T-helper 1 cell treated with Interleukin-12 subunit alpha and Interleukin-12 subunit beta and Interleukin-4 antibody, amounts not matched to agents 30 μg/mL and 1 μg/mL, for 36 hours (primary cell): Measurements from ENCODE around the gene FNDC3B.
A peak's percentile ranks its signal among the peaks of the same experiment; 100 is the strongest.

ENCODE experiments used
- H3K27ac Mint-ChIP-seq: one replicate; pipeline ENCODE4 v1.8.0; 2021; ENCODE audit warnings: mild to moderate bottlenecking, mixed read lengths
- H3K27me3 Mint-ChIP-seq: one replicate; pipeline ENCODE4 v1.8.0; 2021; ENCODE audit warnings: low read depth, mixed read lengths
- H3K36me3 Mint-ChIP-seq: one replicate; pipeline ENCODE4 v1.8.0; 2021; ENCODE audit warnings: low read depth, mixed read lengths
- H3K4me1 Mint-ChIP-seq: one replicate; pipeline ENCODE4 v1.8.0; 2021; ENCODE audit warnings: low read depth, mixed read lengths
- H3K4me3 Mint-ChIP-seq: one replicate; pipeline ENCODE4 v1.8.0; 2021; ENCODE audit warnings: mild to moderate bottlenecking, moderate library complexity, mixed read lengths
- H3K9me3 Mint-ChIP-seq: one replicate; pipeline ENCODE4 v1.8.0; 2021; ENCODE audit warnings: mixed read lengths

FNDC3B gene

DNA sequence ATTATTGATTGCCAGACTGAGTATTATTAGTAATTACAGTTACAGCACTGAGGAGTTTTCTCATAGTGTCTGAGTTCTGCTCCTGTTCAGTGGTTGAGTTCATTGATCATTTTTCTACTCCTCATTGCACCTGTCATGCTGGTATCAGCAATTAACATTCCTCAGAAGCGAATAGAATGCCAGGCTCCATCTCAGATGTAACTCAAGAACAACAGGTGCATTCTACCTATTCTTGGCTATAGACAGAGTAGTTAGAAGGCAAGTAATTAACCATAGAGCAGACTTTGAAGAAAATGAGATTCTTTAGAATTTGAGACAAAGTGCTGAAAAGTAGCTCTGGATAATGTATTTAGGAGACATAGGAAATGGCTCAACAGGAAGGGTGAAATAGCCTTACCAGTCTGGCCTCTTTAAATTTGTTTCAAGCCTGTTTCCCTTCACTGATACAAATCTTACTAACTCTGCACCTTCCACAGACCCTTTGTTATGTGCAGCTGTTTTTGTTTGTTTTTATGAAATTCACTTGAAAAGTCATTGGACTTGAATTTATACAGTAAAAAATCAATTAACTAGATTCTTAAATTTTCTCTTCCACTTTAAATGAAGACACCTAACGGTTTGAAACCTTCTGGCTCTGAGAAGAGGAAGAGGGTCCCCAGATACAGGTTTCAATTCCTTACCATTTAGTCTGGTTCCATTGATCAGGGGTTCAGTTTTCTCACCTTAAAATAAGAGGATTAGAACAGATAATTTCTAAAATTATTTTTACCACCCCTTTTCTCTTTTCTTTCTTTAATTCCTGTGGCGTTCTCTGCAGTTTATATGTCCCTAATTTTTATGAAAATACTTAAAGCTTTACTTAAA lies 109.6 kb downstream of the FNDC3B start:
- H3K4me1 Mint-ChIP-seq = peaks cover 46% of the 10 kb centered on the region
- no peak overlapping the region for H3K27ac Mint-ChIP-seq
- peaks cover 2% of the 10 kb centered on the region for H3K36me3 Mint-ChIP-seq
- H3K9me3 Mint-ChIP-seq = no peaks in the 10 kb centered on the region
- H3K27me3 Mint-ChIP-seq = no peaks in the 10 kb centered on the region
- H3K4me3 Mint-ChIP-seq = no peak overlapping the region

DNA sequence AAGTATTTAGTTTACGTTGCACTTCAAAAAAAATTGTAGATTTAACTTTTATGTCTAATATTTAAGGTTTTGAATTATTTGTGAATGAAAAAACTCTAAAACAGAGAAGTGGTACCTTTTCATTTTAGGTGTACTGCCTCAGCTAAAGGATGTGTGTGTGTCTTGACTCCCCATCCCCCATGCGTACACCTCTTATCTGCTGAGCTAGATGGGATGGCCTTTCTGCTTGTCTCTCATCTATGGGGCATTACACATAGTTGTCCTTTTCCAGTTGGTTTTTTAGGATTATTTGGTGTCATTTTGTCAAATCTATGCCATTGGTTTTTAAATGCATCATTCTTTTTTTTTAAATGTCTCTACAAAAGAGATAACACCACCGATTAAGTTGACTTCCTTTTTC lies 110.9 kb downstream of the FNDC3B start:
- H3K4me3 Mint-ChIP-seq = no peak overlapping the region
- H3K9me3 Mint-ChIP-seq = no peaks in the 10 kb centered on the region
- peaks cover 42% of the 10 kb centered on the region for H3K4me1 Mint-ChIP-seq
- no peaks in the 10 kb centered on the region for H3K27me3 Mint-ChIP-seq
- no peak overlapping the region for H3K27ac Mint-ChIP-seq
- H3K36me3 Mint-ChIP-seq = peaks cover 2% of the 10 kb centered on the region

DNA sequence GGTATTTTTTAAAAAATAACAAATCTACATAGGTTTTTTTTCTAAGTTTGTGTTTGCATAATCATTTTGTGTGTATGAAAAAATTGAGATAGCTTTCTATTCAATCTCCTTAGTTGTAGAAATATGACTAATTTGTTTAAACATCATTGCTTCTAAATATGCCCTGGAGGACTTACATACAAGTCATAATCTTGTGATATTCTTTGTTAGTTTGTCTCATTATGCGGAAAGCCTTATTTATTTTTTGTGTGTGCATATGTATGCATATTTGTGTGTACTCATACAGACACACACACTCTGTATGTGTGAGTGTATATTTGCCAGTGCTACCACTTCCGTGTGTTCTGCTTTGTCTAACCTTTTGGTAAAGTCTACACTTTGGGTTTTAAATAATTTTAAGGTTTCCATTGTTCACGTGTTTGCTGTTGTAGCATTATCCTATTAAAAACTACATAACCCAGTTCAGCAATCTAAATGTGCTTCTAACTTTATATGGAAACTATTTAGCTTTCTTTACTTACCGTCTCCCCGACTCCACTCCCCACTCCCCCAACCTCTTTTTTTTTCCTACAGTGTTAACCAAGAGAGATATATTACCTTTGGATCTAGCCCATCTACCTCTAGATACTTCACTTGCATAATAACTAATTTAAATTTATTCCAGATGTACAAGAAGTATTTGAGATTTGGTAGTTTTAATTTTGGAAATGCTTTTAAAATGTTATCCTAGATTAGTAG lies 111.7 kb downstream of the FNDC3B start:
- Mint-ChIP-seq H3K4me1 (peaks cover 42% of the 10 kb centered on the region), H3K36me3 (peaks cover 2% of the 10 kb centered on the region), H3K27ac (no peak overlapping the region), H3K27me3 (no peaks in the 10 kb centered on the region), H3K4me3 (no peak overlapping the region), H3K9me3 (no peaks in the 10 kb centered on the region)

DNA sequence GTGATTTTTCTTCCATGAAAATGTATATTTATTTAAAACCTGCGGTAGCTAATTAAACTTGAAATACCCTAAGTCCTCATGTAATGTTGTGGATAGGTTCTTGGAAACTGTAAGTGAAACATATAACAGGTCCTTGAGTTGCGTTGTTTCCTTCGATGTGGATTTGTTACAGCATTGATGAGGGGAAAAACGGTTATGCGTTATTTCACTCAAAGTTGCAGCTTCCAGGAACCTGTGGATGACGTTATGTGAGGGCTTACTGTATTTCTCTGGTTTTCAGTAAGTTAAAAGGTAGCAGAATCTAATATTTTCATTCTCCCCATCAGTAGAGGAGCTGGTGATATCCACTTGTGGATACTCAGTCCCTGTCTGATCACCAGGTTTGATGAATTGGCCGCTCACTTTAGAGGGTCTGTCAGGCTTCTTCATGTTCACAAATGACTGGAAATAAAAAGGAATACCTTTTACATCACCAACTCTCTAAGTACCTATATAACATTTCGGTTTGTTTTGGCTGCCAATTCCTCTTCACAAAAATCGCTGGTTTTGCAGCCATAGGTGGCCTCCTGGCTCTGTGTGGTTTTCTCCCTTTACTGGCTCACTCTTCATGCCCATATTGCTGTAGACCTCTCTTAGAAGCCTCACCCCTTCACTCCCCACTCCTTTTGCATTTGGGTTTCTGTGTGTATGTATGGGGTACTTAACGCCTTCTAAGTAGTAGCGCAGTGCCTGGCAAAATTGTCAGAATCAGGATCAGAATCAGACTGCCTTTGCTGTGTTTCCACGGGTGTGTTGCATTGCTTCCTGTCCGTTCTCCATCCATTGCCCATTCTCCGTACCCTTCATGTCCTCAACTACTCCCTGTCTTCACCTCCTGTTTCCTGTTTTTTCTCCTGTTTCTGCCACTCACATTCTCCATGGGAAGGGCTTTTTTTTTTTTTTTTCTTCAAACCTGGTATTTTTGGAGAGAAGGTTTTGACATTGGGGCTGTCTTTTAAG lies 112.6 kb downstream of the FNDC3B start:
- no peak overlapping the region for H3K27ac Mint-ChIP-seq

DNA sequence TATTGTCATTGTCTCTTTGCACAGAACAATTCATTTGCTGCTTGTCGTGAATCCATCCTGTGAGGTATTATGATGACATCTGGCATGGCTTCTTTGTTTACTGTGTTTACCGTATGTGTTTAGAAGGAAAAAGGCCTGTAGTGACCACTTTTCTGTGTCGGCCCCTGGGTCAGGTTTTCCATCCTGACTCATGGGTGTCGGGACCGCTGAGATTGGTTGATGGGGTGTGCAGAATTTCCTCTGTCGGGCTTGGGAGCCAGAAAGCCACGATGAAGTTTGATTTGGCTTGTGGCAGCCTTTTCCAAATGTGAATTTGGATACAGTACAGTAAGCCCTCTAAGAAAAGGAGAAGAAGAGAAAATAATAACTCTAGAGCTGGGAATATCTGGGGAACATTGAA lies 113.5 kb downstream of the FNDC3B start:
- Mint-ChIP-seq H3K4me1 (peaks cover 36% of the 10 kb centered on the region), H3K27ac (no peak overlapping the region), H3K36me3 (no peaks in the 10 kb centered on the region), H3K9me3 (no peaks in the 10 kb centered on the region), H3K4me3 (no peak overlapping the region), H3K27me3 (no peaks in the 10 kb centered on the region)

More for the DNA sequence above, 112.6 kb downstream of the FNDC3B start:
- Mint-ChIP-seq H3K36me3 (no peaks in the 10 kb centered on the region), H3K27me3 (no peaks in the 10 kb centered on the region), H3K4me3 (no peak overlapping the region), H3K4me1 (peaks cover 39% of the 10 kb centered on the region), H3K9me3 (no peaks in the 10 kb centered on the region)

DNA sequence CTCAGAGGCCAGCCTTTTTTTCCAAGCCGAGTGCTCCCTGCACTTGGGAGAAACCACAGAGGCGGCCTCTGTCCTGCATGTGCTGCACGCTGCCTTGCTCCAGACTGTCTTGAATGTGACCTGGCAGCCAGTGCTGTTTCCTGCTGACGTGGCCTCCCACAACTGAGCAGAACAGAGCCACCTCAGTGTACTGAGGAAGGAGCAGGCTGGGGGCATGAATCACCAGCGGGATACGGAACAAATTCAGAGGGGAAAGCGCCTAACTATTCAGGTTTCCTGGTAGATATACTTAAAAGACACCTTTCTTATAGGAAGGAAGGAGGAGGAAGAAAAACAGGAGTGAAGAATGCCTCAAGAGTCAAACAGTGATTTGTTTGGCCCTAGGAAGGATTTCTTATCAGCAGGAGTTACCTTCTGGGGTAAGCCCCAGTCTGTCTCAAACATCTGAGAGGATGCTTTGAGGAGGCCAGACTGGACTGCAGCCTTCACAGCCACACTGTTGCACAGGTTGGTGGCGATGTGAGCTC lies 114.0 kb downstream of the FNDC3B start:
- H3K4me3 Mint-ChIP-seq = peak overlapping the region; percentile 60
- no peaks in the 10 kb centered on the region for H3K9me3 Mint-ChIP-seq
- peaks cover 33% of the 10 kb centered on the region for H3K4me1 Mint-ChIP-seq
- no peaks in the 10 kb centered on the region for H3K27me3 Mint-ChIP-seq
- peaks cover 2% of the 10 kb centered on the region for H3K36me3 Mint-ChIP-seq
- peak overlapping the region; percentile 46 for H3K27ac Mint-ChIP-seq

DNA sequence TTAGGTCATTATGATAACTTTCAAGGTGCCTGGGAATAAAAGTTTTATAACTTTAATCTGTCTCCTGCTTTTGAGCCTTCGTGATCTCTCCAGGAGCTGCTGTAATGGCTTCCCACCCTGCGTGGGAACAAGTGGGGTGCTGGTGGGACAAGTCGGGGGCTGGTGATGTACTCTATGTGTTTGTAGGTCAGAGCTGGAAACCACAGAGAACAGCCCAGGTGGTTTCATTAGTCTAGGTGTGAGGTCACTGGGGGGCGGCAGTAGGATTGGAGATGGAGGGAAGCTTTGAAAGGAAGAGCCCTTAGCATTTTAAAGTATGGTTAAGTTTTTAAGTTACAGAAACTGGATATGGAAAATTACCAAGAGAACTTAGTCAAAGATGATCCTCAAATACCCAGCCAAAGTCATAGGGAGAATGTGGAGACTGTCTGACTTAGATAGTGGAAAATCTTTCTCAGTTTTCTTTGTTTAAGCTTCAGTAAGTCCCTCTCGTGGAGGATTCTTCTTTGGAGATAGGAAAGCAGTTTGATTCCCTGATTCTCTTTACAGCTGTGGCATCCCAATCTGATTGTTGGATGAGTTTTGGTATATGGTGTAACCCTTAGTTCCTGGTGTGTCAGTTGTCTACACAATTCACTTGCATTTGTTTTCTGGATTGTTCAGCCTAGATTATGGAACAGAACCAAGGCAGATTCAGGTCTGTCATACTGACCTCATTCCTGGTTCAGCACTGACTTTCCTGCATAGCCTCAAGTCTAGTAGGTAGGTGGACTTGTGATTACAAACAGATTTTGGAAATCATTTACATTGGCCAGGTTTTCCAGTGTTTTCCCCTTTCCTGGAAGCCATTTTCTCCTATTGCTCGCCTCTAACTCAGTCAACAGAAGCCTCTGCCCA lies 115.6 kb downstream of the FNDC3B start:
- H3K27ac Mint-ChIP-seq = no peak overlapping the region
- peaks cover 32% of the 10 kb centered on the region for H3K4me1 Mint-ChIP-seq
- H3K36me3 Mint-ChIP-seq = peaks cover 4% of the 10 kb centered on the region
- no peaks in the 10 kb centered on the region for H3K9me3 Mint-ChIP-seq
- no peaks in the 10 kb centered on the region for H3K27me3 Mint-ChIP-seq
- H3K4me3 Mint-ChIP-seq = no peak overlapping the region

DNA sequence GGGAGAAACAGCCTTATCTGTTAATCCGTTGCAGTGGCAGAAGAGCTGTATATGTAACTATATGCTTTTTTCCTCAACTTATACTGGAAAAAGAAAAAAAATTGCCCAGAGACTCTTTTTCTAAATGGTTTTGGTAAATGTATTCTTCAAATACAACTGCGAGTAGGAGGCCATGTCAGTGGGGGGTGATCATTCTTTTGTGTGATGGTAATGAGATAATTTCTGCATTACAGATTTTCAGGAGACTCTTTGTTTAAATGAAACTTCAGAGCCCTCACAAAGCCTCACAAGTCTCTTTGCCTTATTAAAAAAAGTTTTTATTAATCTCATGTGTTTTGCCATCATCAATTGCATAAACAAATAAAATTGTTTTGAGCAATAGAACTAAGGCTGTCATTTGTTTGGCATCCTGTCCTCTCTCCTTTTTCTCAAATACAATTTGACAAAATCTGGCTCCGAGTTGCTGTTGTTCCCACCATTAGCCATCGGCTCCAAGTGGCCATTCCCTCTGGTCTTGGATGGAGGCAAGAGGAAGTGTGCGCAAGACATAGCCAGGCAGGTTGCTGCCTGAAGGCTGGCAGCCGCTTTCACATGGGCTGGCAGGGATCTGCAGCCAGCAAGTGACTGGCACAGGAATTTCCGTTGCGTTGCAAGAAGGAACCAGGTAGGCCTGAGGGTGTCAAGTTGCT lies 116.7 kb downstream of the FNDC3B start:
- Mint-ChIP-seq H3K9me3 (no peaks in the 10 kb centered on the region), H3K4me3 (no peak overlapping the region), H3K27ac (no peak overlapping the region), H3K36me3 (peaks cover 4% of the 10 kb centered on the region), H3K4me1 (peaks cover 30% of the 10 kb centered on the region), H3K27me3 (no peaks in the 10 kb centered on the region)

DNA sequence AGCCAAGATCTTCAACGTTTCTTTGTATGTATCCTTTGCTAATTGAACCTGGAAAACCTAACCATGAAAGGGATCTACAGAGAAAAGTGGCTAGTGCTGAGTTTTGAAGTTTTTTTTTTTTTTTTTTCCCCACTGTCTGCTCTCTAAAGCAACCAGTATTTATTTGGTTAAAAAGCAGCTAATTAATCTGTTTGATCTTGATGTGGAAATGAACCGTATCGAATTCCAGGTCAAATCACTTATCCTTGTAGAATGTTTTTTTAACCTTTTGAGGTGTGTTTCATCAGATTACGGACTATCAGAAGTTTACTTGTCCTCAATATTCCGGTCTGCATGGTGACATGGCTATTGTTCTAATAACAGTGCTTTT lies 117.2 kb downstream of the FNDC3B start:
- no peak overlapping the region for H3K27ac Mint-ChIP-seq
- peaks cover 4% of the 10 kb centered on the region for H3K36me3 Mint-ChIP-seq
- H3K4me3 Mint-ChIP-seq = no peak overlapping the region
- H3K27me3 Mint-ChIP-seq = no peaks in the 10 kb centered on the region
- H3K9me3 Mint-ChIP-seq = no peaks in the 10 kb centered on the region
- peaks cover 25% of the 10 kb centered on the region for H3K4me1 Mint-ChIP-seq

DNA sequence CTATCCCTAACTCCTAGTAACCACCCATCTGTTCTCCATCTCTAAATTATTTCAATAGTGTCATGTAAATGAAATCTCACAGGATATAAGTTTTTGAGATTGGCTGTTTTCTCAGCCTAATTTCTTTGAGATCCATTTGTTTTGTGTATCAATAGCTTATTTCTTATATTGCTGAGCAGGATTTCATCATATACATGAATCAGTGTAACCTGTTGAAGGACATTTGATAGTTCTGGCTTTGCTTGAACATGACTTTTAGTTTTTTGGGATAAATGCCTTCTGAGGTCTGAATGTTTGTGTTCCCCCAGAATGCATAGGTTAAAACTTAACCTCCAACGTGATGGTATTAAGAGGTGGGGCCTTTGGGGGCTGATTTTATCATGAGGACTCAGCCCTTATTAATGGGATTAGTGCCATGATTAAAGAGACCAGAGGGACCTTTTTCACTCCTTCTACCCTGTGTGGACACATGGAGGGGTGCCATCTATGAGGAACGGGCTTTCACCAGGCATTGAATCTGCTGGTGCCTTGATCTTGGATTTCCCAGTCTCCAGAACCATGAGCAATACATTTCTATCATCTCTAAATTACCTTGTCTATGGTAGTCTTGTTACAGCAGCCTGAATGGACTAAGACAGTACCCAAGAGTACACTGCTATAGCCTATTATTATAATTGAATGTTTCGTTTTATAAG lies 118.3 kb downstream of the FNDC3B start:
- Mint-ChIP-seq H3K36me3 (peaks cover 4% of the 10 kb centered on the region), H3K27me3 (no peaks in the 10 kb centered on the region), H3K4me1 (peaks cover 21% of the 10 kb centered on the region), H3K27ac (no peak overlapping the region), H3K4me3 (no peak overlapping the region), H3K9me3 (no peaks in the 10 kb centered on the region)

DNA sequence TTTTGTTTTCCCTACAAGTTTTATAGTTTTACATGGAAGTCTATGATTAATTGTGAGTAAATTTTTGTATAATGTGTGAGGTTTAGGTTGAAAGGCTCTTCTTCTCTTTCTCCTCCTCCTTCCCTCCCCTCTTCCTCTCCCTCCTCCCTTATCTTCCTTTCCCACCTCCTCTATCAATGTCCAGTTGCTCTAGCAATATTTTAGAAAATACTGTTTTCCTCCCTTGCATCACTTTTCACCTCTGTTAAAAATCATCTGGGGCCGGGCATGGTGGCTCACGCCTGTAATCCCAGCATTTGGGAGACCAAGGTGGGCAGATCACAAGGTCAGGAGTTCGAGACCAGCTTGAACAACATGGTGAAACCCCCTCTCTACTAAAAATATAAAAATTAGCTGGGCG lies 119.4 kb downstream of the FNDC3B start:
- peaks cover 13% of the 10 kb centered on the region for H3K4me1 Mint-ChIP-seq
- no peak overlapping the region for H3K4me3 Mint-ChIP-seq
- H3K36me3 Mint-ChIP-seq = peaks cover 4% of the 10 kb centered on the region
- H3K27me3 Mint-ChIP-seq = no peaks in the 10 kb centered on the region
- no peak overlapping the region for H3K27ac Mint-ChIP-seq
- no peaks in the 10 kb centered on the region for H3K9me3 Mint-ChIP-seq

DNA sequence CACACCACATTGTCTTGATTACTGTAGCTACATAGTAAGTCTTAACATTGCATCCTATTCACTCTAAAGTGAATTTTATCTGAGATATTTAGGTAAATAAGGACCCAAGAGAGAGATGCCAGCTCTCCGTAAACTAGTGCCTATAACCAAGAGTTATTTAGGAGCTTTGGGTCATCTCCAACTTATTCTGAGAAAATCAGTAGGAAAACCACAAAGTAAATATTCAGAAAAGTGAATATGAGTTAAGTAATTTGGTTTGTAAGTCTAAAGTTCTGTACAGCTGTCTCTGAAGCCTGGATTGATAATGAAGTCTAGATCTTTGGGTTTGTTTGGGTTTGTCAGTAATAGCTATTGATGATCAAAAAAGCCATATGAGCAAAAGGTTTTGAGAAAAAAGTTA lies 120.0 kb downstream of the FNDC3B start:
- Mint-ChIP-seq H3K27me3 (no peaks in the 10 kb centered on the region), H3K4me1 (peaks cover 12% of the 10 kb centered on the region), H3K27ac (no peak overlapping the region), H3K36me3 (peaks cover 4% of the 10 kb centered on the region), H3K4me3 (no peak overlapping the region), H3K9me3 (no peaks in the 10 kb centered on the region)
